Stimulated activated CD8-positive, alpha-beta memory T cell treated with anti-CD3 and anti-CD28 coated beads, Interleukin-15, amount 100 ng/mL, for 48 hours (primary cell): ENCODE measurements around the gene ACSL6.

ENCODE experiments used
- DNase-seq, 2 donors: peaks; one replicate each; pipeline ENCODE4 v3.0.0-alpha.2; 2020; ENCODE audit warnings: low read depth in 2 of 2

The ACSL6 gene

DNA sequence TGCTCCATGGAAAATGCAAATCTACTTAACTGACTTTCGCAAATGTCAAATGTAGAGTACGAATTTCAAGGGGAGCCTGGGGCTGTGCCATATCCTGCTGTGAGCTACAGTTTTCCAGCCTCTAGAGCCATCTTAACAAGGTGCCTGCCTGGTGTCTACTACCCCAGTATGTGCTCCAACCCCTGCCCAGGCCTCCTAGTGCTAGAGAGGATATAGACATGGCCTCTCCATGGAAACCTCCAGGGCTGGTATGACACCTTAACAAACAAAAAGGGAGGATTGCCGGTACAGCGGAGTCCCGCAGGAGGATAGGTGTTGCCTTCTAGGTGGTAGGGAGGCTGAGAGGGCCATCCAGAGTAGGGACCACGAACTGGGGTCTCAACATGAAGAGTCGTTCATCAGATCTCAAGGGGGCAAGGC lies 35.4 kb upstream of the ACSL6 start:
- no peak for DNase-seq

DNA sequence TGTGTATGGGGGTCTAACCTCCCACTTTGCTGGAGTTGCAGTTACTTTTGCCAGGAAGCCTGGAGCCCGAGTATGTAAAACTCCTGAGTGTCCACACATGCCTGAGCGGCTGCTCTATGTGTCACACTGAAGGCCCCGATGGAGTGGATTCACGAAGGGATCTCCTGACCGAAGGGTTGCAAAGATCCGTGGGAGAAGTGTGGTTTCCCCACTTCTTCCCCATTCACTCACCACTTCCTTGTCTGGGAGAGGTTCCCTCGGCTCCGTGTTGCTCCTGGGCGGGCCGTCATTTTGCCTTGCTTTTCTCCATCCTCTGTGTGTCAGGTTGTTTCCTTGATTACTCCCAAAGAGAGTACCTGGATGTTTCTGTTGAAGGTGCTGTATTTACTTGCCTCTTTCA lies 32.7 kb upstream of the ACSL6 start:
- no peak for DNase-seq

GRCh38 chr5:132037353-132037752 lies 25.9 kb upstream of the ACSL6 start:
- no peak for DNase-seq

DNA sequence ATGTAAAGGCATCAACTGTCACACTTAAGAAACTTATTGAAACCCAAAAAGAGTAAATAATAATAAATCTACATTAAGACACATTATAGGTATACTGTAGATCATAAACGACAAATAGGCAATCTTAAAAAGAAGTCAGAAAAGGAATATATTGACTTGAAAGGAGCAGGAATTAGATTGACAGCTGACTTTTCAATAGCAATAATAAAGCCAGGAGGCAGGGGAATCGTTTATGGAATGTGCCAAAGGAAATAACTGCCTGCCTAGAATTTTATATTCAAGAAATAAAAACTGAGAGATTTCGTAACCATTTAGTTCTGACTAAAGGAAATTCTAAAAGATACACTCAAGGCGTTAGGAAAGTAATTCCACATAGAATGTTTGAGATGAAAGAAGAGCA lies 21.7 kb upstream of the ACSL6 start:
- DNase-seq, result no peak

DNA sequence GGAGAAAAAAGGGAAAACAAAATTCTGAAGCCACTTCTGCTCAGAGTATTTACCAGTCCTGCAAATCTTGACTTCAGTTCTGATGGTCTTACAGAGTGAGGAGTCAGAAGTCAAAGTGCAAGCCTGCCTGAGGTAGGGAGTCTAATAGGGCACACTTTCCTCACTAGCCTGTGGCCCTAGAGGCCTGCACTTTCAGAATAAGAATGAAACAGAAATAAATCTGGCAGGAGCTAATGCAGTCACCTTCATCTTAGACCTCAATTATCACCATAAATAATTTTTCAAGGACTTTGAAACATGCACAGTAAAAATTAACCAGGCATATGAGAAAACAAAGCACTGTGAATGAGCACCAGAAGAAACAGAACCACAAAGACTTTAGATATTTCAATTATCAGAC lies 20.7 kb upstream of the ACSL6 start:
- no peak for DNase-seq

- DNase-seq, result no peak
Measured at GRCh38 chr5:132030610-132031009, 19.2 kb upstream of the ACSL6 start.

DNA sequence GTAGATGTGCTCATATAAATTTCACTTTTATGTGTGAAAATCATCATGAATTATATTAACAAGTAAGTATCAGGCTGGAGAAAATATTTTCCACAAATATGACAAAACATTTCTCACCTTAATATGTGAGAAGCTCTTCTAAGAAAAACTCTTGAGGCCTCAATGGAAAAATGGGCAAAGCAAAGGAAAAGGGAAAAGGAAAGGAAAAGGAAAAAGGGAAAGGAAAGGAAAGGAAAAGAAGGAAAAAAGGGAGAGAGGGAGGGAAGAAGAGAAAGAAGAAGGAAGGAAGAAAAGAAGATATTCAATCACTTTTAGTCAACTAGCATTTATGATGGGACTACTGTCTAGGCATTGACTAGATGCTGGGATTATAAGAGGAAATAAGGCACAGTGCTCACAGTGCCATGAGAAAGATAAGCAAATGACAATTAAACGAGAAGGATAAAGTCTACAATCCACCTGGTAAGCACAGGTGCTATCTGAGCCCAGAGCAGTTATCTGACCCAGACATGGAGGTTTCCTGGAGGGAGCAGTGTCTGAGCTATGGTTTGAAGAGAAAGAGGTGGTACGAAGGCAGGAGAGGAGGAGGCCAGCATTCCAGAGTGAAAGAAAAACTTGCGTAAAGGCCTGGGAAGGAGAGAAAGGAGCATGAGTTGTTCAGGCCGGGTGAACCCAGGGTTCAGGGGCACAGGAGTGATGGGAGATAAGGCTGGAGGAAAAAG lies 18.3 kb upstream of the ACSL6 start:
- no peak for DNase-seq

DNA sequence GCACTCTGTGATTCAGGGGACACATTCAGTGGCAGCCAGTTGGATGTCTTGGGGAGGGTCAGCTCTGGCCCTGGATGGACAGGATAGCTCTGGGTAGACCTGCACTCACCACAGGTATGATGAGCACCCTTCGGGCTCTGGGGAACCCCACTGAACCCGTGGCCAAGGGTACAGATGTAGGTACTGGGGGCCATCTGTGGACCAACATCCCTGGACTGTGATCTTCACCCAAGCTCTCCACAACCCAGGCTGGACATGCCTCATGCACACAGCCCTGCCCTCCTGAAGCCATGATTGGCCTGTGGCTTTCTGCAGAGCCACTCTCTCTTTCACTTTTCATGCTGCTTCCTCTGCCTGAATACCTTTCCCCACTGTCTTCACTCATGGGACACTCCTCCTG lies 15.6 kb upstream of the ACSL6 start:
- no peak for DNase-seq

DNA sequence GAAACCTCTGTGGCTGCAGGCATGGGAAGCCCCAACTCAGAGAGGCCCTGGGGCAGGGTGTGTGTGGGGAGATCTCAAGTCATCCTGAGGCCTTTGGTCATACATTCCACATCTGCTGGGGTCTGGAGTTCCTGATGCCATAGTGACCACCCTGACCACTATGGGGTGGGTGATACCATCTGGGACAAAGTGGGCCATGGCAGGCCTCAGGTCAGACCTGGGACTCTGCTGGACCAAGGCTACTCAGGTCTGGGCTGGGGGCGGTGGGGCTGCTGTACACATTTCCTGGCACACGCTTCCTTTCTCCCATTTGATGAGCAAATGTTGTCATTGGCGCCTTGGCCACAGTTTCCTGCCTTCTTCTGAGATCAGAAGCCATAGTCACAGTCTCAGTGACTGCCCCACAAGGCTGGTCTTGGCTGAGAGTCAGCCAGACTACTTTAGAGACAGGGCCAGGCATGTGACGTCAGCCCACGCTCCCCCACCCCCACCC lies 15.1 kb upstream of the ACSL6 start:
- peak in 1 of 2 donors; percentile 58 for DNase-seq

DNA sequence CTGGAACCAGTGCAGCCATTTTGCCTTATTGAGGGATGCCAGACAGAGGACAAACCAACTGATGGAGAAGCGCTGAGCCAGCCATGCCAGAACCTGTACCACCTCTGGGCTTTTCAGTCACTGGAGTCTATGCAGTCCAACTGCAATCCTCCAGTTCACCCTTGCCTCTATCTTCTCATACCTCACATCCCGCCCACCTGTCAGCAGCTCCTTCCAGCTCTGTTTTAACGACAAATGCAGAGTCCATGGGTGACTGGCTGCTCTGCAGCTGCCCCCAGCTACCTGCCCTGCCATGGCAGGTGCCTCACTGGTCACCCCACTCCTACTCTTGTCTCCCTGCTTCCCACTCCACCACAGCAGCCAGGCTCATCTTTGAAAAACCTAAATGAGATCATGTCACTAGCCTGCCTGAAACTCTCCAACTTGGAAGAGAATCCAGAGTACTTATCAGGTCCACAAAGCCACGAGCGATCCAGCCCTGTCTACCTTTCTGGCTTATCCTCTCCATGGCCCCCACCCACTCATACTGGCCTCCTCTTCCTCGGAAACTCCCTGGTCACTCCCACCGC lies 14.0 kb upstream of the ACSL6 start:
- no peak for DNase-seq

- DNase-seq, result no peak
Measured at GRCh38 chr5:132024789-132025402, 13.4 kb upstream of the ACSL6 start.

GRCh38 chr5:132024117-132024435 lies 12.6 kb upstream of the ACSL6 start:
- no peak for DNase-seq

- DNase-seq, result no peak
Measured at GRCh38 chr5:132023258-132024116, 12.0 kb upstream of the ACSL6 start.

DNA sequence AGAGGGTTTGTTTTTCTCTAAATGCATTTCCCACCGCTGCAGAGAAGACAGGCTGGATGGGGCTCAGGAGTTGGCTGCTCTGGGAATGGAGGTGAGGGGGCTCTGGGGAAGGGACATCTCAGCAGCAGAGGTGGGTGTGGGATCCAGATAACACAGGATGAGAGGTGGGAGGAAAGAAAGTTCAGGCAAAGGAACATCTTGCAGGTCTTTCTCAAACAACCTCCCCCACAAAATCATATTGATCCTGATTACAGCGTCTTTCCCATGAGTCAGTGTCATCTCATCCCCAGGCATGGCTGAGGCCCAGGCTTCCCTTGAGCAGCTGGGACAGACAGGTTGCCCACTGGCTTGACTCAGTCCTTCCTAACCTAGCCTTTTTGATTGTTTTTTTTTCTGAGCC lies 11.3 kb upstream of the ACSL6 start:
- DNase-seq, result peak in 1 of 2 donors; percentile 45

- DNase-seq, result no peak
Measured at GRCh38 chr5:132021654-132022053, 10.2 kb upstream of the ACSL6 start.

- DNase-seq, result no peak
Measured at GRCh38 chr5:132020568-132021339, 9.3 kb upstream of the ACSL6 start.

DNA sequence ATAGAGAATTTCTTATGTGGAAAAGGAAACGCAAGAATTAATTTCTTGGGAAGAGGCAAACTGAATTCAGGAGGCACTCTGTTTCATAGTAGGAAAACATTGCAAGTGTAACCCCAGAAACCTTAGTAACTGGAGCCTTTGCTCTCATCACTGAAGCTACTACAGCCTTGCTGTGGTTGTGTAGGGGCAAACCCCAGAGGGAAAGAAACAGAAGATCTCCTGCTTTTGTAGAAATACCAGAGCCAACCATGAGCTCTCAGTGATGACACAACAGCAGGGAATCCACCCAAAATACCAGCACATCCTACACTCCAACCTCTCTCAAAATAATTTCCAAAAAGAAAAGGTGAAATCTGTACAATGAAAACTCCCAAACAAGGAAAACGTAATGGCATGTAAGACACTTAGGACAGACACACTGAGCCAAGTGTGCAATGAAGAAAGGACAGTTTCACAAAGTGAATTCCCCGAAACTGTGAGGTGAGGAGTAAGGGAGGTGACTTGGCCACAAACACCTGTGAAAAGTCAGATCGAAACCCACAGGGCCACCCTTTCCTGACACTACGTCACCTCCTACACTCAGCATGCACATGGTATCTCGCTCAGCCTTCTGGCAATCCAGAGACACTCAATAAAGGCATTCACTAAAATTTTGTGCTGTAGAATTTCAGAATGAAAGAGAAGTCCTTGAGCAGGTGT lies 8.5 kb upstream of the ACSL6 start:
- DNase-seq, result peak; percentile 74 to 75

DNA sequence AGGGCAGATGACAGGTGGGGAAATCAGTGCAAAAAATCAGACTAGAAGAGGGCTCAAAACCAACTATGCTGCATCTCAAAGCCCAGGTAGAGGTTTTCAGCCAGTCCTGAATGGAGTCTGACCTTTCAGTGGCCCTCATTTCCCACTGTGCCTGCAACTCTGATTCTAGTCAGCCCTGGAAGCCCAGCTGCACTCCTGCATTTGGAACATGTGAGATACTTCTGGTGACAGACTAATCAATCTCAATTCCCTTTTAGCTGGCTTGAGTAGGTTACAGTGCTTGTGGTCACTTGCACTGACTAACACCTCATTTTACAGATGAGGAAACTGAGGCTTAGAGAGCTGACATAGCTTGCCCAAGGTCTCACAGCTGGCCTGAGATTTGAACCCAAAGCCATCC lies 7.9 kb upstream of the ACSL6 start:
- no peak for DNase-seq

DNA sequence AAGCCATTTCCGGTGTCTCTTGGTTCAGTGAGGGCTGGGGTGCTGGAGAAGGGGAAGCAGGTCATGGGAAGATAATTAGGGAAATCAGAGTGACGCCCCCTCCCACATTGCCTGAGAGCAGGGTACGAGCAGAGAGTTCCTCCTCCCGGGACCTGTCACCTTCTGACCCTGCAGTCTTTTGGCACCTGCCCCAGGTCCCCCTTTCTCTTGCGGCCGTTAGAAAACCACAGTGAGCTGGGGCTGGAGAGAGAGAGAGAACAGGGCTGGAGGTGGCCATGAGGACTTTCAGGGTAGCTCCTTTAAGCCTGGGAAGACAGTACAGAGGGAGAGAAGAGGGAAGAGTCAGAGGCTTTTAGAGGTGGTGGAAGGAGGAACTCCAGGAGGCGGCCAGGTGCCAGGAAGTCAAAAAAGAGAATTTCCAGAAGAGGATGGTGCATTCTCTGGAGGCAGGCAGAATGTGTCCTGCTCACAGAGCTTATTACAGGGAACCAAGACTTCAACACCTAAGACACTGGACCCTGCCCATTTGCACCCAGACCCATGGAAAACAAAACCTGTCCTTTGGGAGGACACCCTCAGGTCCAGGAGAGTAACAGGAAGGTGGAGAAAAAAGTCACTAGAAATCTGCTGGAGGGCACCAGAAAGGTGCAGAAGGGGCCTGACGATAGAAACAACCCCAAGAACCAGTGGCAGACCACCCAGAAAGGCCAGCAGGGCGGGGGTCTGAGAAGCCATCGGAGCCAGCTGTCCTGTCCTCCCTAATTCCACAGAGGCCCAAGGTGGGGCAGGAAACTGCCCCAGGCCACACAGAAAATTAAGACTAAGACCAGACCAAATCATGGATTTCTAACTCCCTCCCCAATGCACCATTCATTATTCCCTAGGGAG lies 6.5 kb upstream of the ACSL6 start:
- DNase-seq, result no peak

GRCh38 chr5:132017316-132017715 lies 5.9 kb upstream of the ACSL6 start:
- no peak for DNase-seq
